HepG2 (cell line): Measurements from ENCODE around the gene RERGL. TPM values are rescaled to one million over a fixed set of nuclear protein-coding genes. Genes with fewer than 3 reads are reported as not detected.

Experiments used
- ATAC-seq: fragments of 200-7000 bp; cut with Tn5 transposase; 3 replicates; pipeline ENCODE4 v1.9.1; 2020; ENCODE audit warnings: mild to moderate bottlenecking, moderate library complexity
- Bru-seq: library from RNA; stranded (reverse); fragments of 400-500 nt; gene quantifications from one replicate; lab custom pipeline; 2021; lab: Mats Ljungman, UMichigan
- BruChase-seq, 2 experiments: library from RNA; stranded (reverse); fragments of 400-500 nt; gene quantifications; one replicate each; lab custom pipeline; 2021; lab: Mats Ljungman, UMichigan
- BruUV-seq: library from RNA; stranded (reverse); fragments of 400-500 nt; replicated peaks from 2 replicates; lab custom pipeline; 2021; lab: Mats Ljungman, UMichigan
- CTCF ChIA-PET: fragments of 300-600 bp; formaldehyde crosslinking; extraction: SDS; loops from one replicate; lab custom pipeline; 2021; ENCODE audit warnings: low total read pairs, inconsistent platforms, low intra/inter-chr PET ratio; lab: Yijun Ruan, JAX
- POLR2A ChIA-PET: fragments of 350-600 bp; sonication (Branson Sonifier 250); formaldehyde crosslinking; loops from one replicate; lab custom pipeline; 2020; ENCODE audit warnings: antibody characterized with exemption, inconsistent platforms; lab: Yijun Ruan, JAX
- DNase-seq: peaks from one replicate; pipeline ENCODE4 v3.0.0-alpha.2; 2015; ENCODE audit warnings: low spot score
- FAIRE-seq: peaks from 3 replicates; lab custom pipeline; 2011; peaks lifted over from hg19 to GRCh38; lab: Jason Lieb, UNC
- H2AFZ ChIP-seq: one replicate; pipeline ENCODE4 v1.6.1; 2011; ENCODE audit warnings: low read length, inconsistent platforms
- H3K27ac ChIP-seq: fragments of 300-600 bp; 3 replicates; pipeline ENCODE4 v1.8.0; 2011; ENCODE audit warnings: mixed run types, mild to moderate bottlenecking, mixed read lengths, low read length, inconsistent platforms; ENCODE audit not compliant: insufficient read depth; ENCODE audit errors: extremely low read length
- H3K27me3 ChIP-seq, 2 experiments: fragments of 200-600 bp in 1 of 2; 2 replicates in 1 of 2; 3 replicates in 1 of 2; pipeline versions ENCODE4 v1.6.0 to v1.8.0; 2011; ENCODE audit warnings: low read length in 2 of 2, mild to moderate bottlenecking in 2 of 2, moderate library complexity in 2 of 2, inconsistent platforms in 1 of 2; ENCODE audit not compliant: insufficient read depth in 2 of 2, control insufficient read depth in 1 of 2
- H3K36me3 ChIP-seq, 2 experiments: fragments of 200-600 bp in 1 of 2; replicated peaks in 1 of 2; 2 replicates in 1 of 2; 3 replicates in 1 of 2; pipeline versions ENCODE4 v1.5.1 to v1.8.0; 2011; ENCODE audit warnings: low read length in 2 of 2, inconsistent platforms in 1 of 2; ENCODE audit not compliant: insufficient read depth in 2 of 2, control insufficient read depth in 1 of 2
- H3K4me1 ChIP-seq: 2 replicates; pipeline ENCODE4 v1.5.1; 2012; ENCODE audit warnings: low read length, inconsistent platforms; ENCODE audit not compliant: insufficient read depth
- H3K4me2 ChIP-seq: 2 replicates; pipeline ENCODE4 v1.6.0; 2011; ENCODE audit warnings: low read depth, low read length, inconsistent platforms
- H3K4me3 ChIP-seq, 3 experiments: fragments of 200-600 bp in 1 of 3; sonication (generic), shearing (Covaris generic) in 1 of 3; replicated peaks in 1 of 3; 2 replicates each; pipeline ENCODE4 v1.5.1; 2011 to 2016; ENCODE audit warnings: low read length in 3 of 3, inconsistent platforms in 2 of 3, low read depth in 2 of 3, mild to moderate bottlenecking in 2 of 3, control low read depth in 1 of 3, mixed read lengths in 1 of 3; ENCODE audit not compliant: insufficient read depth in 1 of 3
- H3K79me2 ChIP-seq: one replicate; pipeline ENCODE4 v1.6.1; 2011; ENCODE audit warnings: low read length, inconsistent platforms; ENCODE audit not compliant: insufficient read depth
- H3K9ac ChIP-seq: 2 replicates; pipeline ENCODE4 v1.6.0; 2011; ENCODE audit warnings: mild to moderate bottlenecking, low read depth, low read length, inconsistent platforms; ENCODE audit not compliant: insufficient read depth
- H3K9me3 ChIP-seq: 2 replicates; pipeline ENCODE4 v1.5.1; 2012; ENCODE audit warnings: mild to moderate bottlenecking, low read length
- H4K20me1 ChIP-seq: 2 replicates; pipeline ENCODE4 v1.6.0; 2011; ENCODE audit warnings: inconsistent platforms, mild to moderate bottlenecking, low read length, moderate library complexity; ENCODE audit not compliant: insufficient read depth
- CBX1 ChIP-seq: IDR thresholded peaks from one replicate; pipeline ENCODE4 v1.6.1; 2016; ENCODE audit warnings: antibody characterized with exemption, low read depth
- CBX2 ChIP-seq, 2 experiments: fragments of 200-600 bp in 1 of 2; sonication (generic); formaldehyde crosslinking in 1 of 2; IDR thresholded peaks; 2 replicates each; pipeline versions ENCODE4 v1.7.0 to v1.8.1; 2018 to 2022; ENCODE audit warnings: low read depth in 2 of 2, low read length in 1 of 2, mild to moderate bottlenecking in 1 of 2, missing genetic modification reagents in 1 of 2
- CREB1 ChIP-seq, 2 experiments: fragments of 450-650 bp in 1 of 2; IDR thresholded peaks; 2 replicates each; pipeline ENCODE4 v1.6.1; 2016 to 2017; ENCODE audit warnings: control low read depth in 1 of 2, mild to moderate bottlenecking in 1 of 2, missing compliant biosample characterization in 1 of 2, missing genetic modification characterization in 1 of 2
- CTCF ChIP-seq: sonication (generic); formaldehyde crosslinking; IDR thresholded peaks from 2 replicates; pipeline ENCODE4 v1.5.0; 2020; ENCODE audit warnings: mild to moderate bottlenecking, missing genetic modification reagents, moderate library complexity
- E2F2 ChIP-seq: sonication (generic); formaldehyde crosslinking; IDR thresholded peaks from 2 replicates; pipeline ENCODE4 v1.4.0; 2020; ENCODE audit warnings: missing genetic modification reagents, borderline replicate concordance
- NCOA2 ChIP-seq: sonication (generic); formaldehyde crosslinking; IDR thresholded peaks from 2 replicates; pipeline ENCODE4 v1.8.0; 2022; ENCODE audit warnings: inconsistent platforms
- NFKB2 ChIP-seq: sonication (generic); formaldehyde crosslinking; IDR thresholded peaks from 2 replicates; pipeline ENCODE4 v1.4.0; 2020; ENCODE audit warnings: missing genetic modification reagents, borderline replicate concordance
- POGK ChIP-seq: sonication (generic); formaldehyde crosslinking; conservative IDR thresholded peaks from 2 replicates; pipeline ENCODE4 v1.8.0; 2022; ENCODE audit warnings: mild to moderate bottlenecking, moderate library complexity, missing genetic modification reagents
- SALL2 ChIP-seq: sonication (generic); formaldehyde crosslinking; IDR thresholded peaks from 2 replicates; pipeline ENCODE4 v1.8.1; 2023; ENCODE audit warnings: mild to moderate bottlenecking, missing genetic modification reagents, inconsistent platforms
- ZNF256 ChIP-seq: sonication (generic); formaldehyde crosslinking; conservative IDR thresholded peaks from 2 replicates; pipeline ENCODE4 v1.4.0; 2020; ENCODE audit warnings: missing genetic modification reagents
- ZNF589 ChIP-seq: sonication (generic); formaldehyde crosslinking; conservative IDR thresholded peaks from 2 replicates; pipeline ENCODE4 v1.8.0; 2022; ENCODE audit warnings: mild to moderate bottlenecking, moderate library complexity, missing genetic modification reagents
- WGBS: methylation state at CpG from one replicate; pipeline ENCODE4 v1.1.6; 2017; ENCODE audit warnings: low lambda C conversion rate; 5-methylcytosine and 5-hydroxymethylcytosine counted together
- in situ Hi-C: cut with HindIII; loops from 2 replicates; pipeline ENCODE4 v1.10.0; 2017; ENCODE audit warnings: low pct_unique_long_range_greater_than_20kb; ENCODE audit not compliant: extremely low pct_ligation_motif_present
- intact Hi-C: fragments of 100-400 bp; cut with micrococcal nuclease; formaldehyde crosslinking; loops from one replicate; pipeline ENCODE4 v1.10.0; 2022; ENCODE audit not compliant: unreplicated experiment
- long read RNA-seq, 2 experiments: library from RNA in 1 of 2; library from polyadenylated mRNA in 1 of 2; stranded (forward) in 1 of 2; unstranded in 1 of 2; transcript quantifications; one replicate each; pipeline ENCODE4 v2.0.0, GENCODE V29; 2019 to 2022
- polyA minus RNA-seq, 3 experiments: library from RNA; depleted of rRNA, polyadenylated mRNA; stranded (reverse); fragments of >200 nt; gene quantifications; 2 replicates each; pipeline ENCODE4 v1.2.3, GENCODE V29; 2011; ENCODE audit warnings: low replicate concordance in 1 of 3
- polyA plus RNA-seq, 8 experiments: library from polyadenylated mRNA; depleted of rRNA in 3 of 8; stranded (reverse) in 7 of 8; unstranded in 1 of 8; fragments of >200 nt; fragmentation: Illumina TruSeq in 4 of 8; extraction: Trizol in 4 of 8; gene quantifications; 2 replicates each; pipeline versions ENCODE4 v1.2.1 to v1.2.3, GENCODE V29; 2011 to 2016; ENCODE audit warnings: low read depth in 4 of 8, missing spikeins in 1 of 8, mixed read lengths in 1 of 8; ENCODE audit not compliant: insufficient read depth in 1 of 8
- total RNA-seq, 5 experiments: library from RNA; depleted of rRNA; stranded (reverse); fragments of >200 nt; fragmentation: Illumina TruSeq; extraction: Trizol; gene quantifications; 2 replicates each; pipeline ENCODE4 v1.2.3, GENCODE V29; 2016; ENCODE audit warnings: low read depth in 1 of 5
- TF ChIP-seq, protein P1 (sequence below): sonication (generic); formaldehyde crosslinking; IDR thresholded peaks from 2 replicates; pipeline ENCODE4 v1.4.0; 2020; ENCODE audit warnings: missing genetic modification reagents

The RERGL gene, protein sequence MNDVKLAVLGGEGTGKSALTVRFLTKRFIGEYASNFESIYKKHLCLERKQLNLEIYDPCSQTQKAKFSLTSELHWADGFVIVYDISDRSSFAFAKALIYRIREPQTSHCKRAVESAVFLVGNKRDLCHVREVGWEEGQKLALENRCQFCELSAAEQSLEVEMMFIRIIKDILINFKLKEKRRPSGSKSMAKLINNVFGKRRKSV
- total RNA-seq (2016; rRNA removed; fragmentation: Illumina TruSeq; extraction: Trizol) (not detected in 2 replicates), polyA plus RNA-seq (2011; rRNA removed) (not detected in 2 replicates), polyA minus RNA-seq (2011; rRNA and poly(A)+ RNA removed; ENCODE audit: low replicate concordance) (not detected in 2 replicates), Bru-seq, nascent RNA (percentile 9 among the genes with signal in this experiment), BruChase-seq, experiment 1, labeled RNA remaining after a 6-hour chase (not detected), BruChase-seq, experiment 2, labeled RNA remaining after a 2-hour chase (not detected)
- total RNA-seq (2016; cell fraction: cytosol; rRNA removed; fragmentation: Illumina TruSeq; extraction: Trizol; ENCODE audit: low read depth): not detected in 2 replicates
- not detected in 2 replicates for total RNA-seq (2016; cell fraction: insoluble cytoplasmic fraction; rRNA removed; fragmentation: Illumina TruSeq; extraction: Trizol)
- not detected in 2 replicates for total RNA-seq (2016; cell fraction: membrane; rRNA removed; fragmentation: Illumina TruSeq; extraction: Trizol)
- not detected in 2 replicates for total RNA-seq (2016; cell fraction: nucleus; rRNA removed; fragmentation: Illumina TruSeq; extraction: Trizol)
- not detected in 2 replicates for polyA plus RNA-seq (2011; cell fraction: cytosol; rRNA removed)
- not detected in 2 replicates for polyA plus RNA-seq (2011; cell fraction: nucleus; rRNA removed)
- not detected in 2 replicates for polyA plus RNA-seq (2012)
- polyA plus RNA-seq (2016; cell fraction: cytosol; fragmentation: Illumina TruSeq; extraction: Trizol; ENCODE audit: low read depth): not detected in 2 replicates
- not detected in 2 replicates for polyA plus RNA-seq (2016; cell fraction: insoluble cytoplasmic fraction; fragmentation: Illumina TruSeq; extraction: Trizol; ENCODE audit: low read depth)
- not detected in 2 replicates for polyA plus RNA-seq (2016; cell fraction: membrane; fragmentation: Illumina TruSeq; extraction: Trizol; ENCODE audit: low read depth)
- not detected in 2 replicates for polyA plus RNA-seq (2016; cell fraction: nucleus; fragmentation: Illumina TruSeq; extraction: Trizol; ENCODE audit: insufficient read depth, low read depth)
- polyA minus RNA-seq (2011; cell fraction: cytosol; rRNA and poly(A)+ RNA removed): not detected in 2 replicates
- polyA minus RNA-seq (2011; cell fraction: nucleus; rRNA and poly(A)+ RNA removed): not detected in 2 replicates
- long read RNA-seq, experiment 1: 0 reads
- long read RNA-seq, experiment 2: 0 reads

- Histone ChIP-seq H3K4me1 (no peaks in the 10 kb centered on the region), H3K79me2 (no peaks in the 10 kb centered on the region), H4K20me1 (no peaks in the 10 kb centered on the region), H3K9me3 (peaks cover 6% of the 10 kb centered on the region; the same call in 1 of the 2 replicates), H3K27me3 (no peaks in the 10 kb centered on the region), H3K9ac (no peak within 1 kb of the TSS), H3K4me3 (no peak within 1 kb of the TSS), H2AFZ (no peak within 1 kb of the TSS), H3K27ac (no peak within 1 kb of the TSS), H3K4me2 (no peak within 1 kb of the TSS), H3K36me3 (no peaks in the 10 kb centered on the region)
- no TSS peak for BruUV-seq
- in situ Hi-C loops: no loop called here
- ChIA-PET CTCF (no interaction called here), POLR2A (no interaction called here)
- DNase-seq (no peak), ATAC-seq (no peak), FAIRE-seq (no peak)
- intact Hi-C loops: no loop called here
- TF ChIP-seq NFKB2 (CRISPR knock-in tag): no peak
- TF ChIP-seq ZNF256 (CRISPR knock-in tag): no peak
- no peak for TF ChIP-seq SALL2 (CRISPR knock-in tag)
- TF ChIP-seq E2F2 (CRISPR knock-in tag): no peak
- TF ChIP-seq CBX2 (IDR thresholded peaks at IDR 0.05; ENCODE audit: low read depth, low read length): no peak
- TF ChIP-seq CBX2 (CRISPR knock-in tag; IDR thresholded peaks at IDR 0.05; ENCODE audit: low read depth): no peak
- no peak for TF ChIP-seq POGK (CRISPR knock-in tag)
- TF ChIP-seq, protein P1, sequence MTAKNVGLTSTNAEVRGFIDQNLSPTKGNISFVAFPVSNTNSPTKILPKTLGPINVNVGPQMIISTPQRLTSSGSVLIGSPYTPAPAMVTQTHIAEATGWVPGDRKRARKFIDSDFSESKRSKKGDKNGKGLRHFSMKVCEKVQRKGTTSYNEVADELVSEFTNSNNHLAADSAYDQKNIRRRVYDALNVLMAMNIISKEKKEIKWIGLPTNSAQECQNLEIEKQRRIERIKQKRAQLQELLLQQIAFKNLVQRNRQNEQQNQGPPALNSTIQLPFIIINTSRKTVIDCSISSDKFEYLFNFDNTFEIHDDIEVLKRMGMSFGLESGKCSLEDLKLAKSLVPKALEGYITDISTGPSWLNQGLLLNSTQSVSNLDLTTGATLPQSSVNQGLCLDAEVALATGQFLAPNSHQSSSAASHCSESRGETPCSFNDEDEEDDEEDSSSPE (CRISPR knock-in tag): no peak
- no peak for TF ChIP-seq CTCF (CRISPR knock-in tag)
- TF ChIP-seq CREB1 (IDR thresholded peaks at IDR 0.05): no peak
- no peak for TF ChIP-seq CREB1 (CRISPR knock-in tag; IDR thresholded peaks at IDR 0.05)
- TF ChIP-seq NCOA2 (CRISPR knock-in tag): no peak
- no peak for TF ChIP-seq ZNF589 (CRISPR knock-in tag)
- TF ChIP-seq CBX1: no peak
- 6% methylated on average over 1 of the region's 1 CpG for WGBS
Observed at GRCh38 chr12:18090093-18090492, at the start of gene RERGL. RERGL (minus strand) TSS chr12:18090193; CDS start chr12:18090140, 53 bp downstream.
